WTC11 (cell line): ENCODE results near the gene HOMER2. TPM values are rescaled to one million over a fixed set of nuclear protein-coding genes. Genes with fewer than 3 reads are reported as not detected.

Source experiments
- ATAC-seq: fragments of 200-7000 bp; cut with Tn5 transposase; 2 replicates; pipeline ENCODE4 v1.10.0; 2021; ENCODE audit warnings: mild to moderate bottlenecking, moderate library complexity
- CTCF ChIA-PET: fragments of 300-600 bp; sonication (Branson Sonifier 250); formaldehyde crosslinking; loops from one replicate; lab custom pipeline; 2021; ENCODE audit warnings: antibody characterized with exemption; lab: Charles Lee
- POLR2A ChIA-PET: fragments of 350-600 bp; sonication (Branson Sonifier 250); formaldehyde crosslinking; loops from one replicate; lab custom pipeline; 2021; ENCODE audit warnings: antibody characterized with exemption; lab: Charles Lee
- DNase-seq: peaks from one replicate; pipeline ENCODE4 v3.0.0; 2021; ENCODE audit warnings: low spot score
- H3K27ac Mint-ChIP-seq: 2 replicates; pipeline ENCODE4 v1.8.0; 2021; ENCODE audit warnings: mixed read lengths
- H3K27me3 Mint-ChIP-seq: 2 replicates; pipeline ENCODE4 v1.8.0; 2021; ENCODE audit warnings: low read depth, mild to moderate bottlenecking, moderate library complexity, mixed read lengths
- H3K36me3 Mint-ChIP-seq: 2 replicates; pipeline ENCODE4 v1.8.0; 2021; ENCODE audit warnings: mixed read lengths
- H3K4me1 Mint-ChIP-seq: 2 replicates; pipeline ENCODE4 v1.8.0; 2022; ENCODE audit warnings: mixed read lengths
- H3K4me3 Mint-ChIP-seq: 2 replicates; pipeline ENCODE4 v1.8.0; 2021; ENCODE audit warnings: mild to moderate bottlenecking, moderate library complexity, mixed read lengths
- H3K9me3 Mint-ChIP-seq: 2 replicates; pipeline ENCODE4 v1.8.0; 2021; ENCODE audit warnings: mixed read lengths
- CREB1 ChIP-seq: sonication (generic); formaldehyde crosslinking; IDR thresholded peaks from 2 replicates; pipeline ENCODE4 v1.8.0; 2023; ENCODE audit warnings: mild to moderate bottlenecking, missing genetic modification reagents
- ELF4 ChIP-seq: sonication (generic); formaldehyde crosslinking; IDR thresholded peaks from 2 replicates; pipeline ENCODE4 v1.8.1; 2022; ENCODE audit warnings: low read depth, mild to moderate bottlenecking, moderate library complexity, missing genetic modification reagents
- ESRRA ChIP-seq: sonication (generic); formaldehyde crosslinking; IDR thresholded peaks from 2 replicates; pipeline ENCODE4 v1.8.1; 2022; ENCODE audit warnings: mild to moderate bottlenecking, missing genetic modification reagents, borderline replicate concordance
- GABPB1 ChIP-seq: sonication (generic); formaldehyde crosslinking; IDR thresholded peaks from 2 replicates; pipeline ENCODE4 v1.8.1; 2023; ENCODE audit warnings: mild to moderate bottlenecking, missing genetic modification reagents
- IRF2 ChIP-seq: sonication (generic); formaldehyde crosslinking; IDR thresholded peaks from 2 replicates; pipeline ENCODE4 v1.8.0; 2022; ENCODE audit warnings: low read depth, missing genetic modification reagents, borderline replicate concordance
- KAT7 ChIP-seq: sonication (generic); formaldehyde crosslinking; IDR thresholded peaks from 2 replicates; pipeline ENCODE4 v1.8.1; 2023; ENCODE audit warnings: missing genetic modification reagents, mild to moderate bottlenecking, borderline replicate concordance
- MXD4 ChIP-seq: fragments of 250-450 bp; sonication (Bioruptor Pico); IDR thresholded peaks from 2 replicates; pipeline ENCODE4 v1.8.0; 2021; ENCODE audit warnings: mild to moderate bottlenecking, moderate library complexity, borderline replicate concordance
- NFE2L1 ChIP-seq: sonication (generic); formaldehyde crosslinking; IDR thresholded peaks from 2 replicates; pipeline ENCODE4 v1.8.1; 2023; ENCODE audit warnings: missing genetic modification reagents
- RORB ChIP-seq: fragments of 250-450 bp; sonication (Bioruptor Pico); IDR thresholded peaks from 2 replicates; pipeline ENCODE4 v1.9.0; 2021; ENCODE audit warnings: mild to moderate bottlenecking
- SMAD3 ChIP-seq: sonication (generic); formaldehyde crosslinking; IDR thresholded peaks from 2 replicates; pipeline ENCODE4 v1.8.0; 2022; ENCODE audit warnings: missing genetic modification reagents, mild to moderate bottlenecking, borderline replicate concordance
- TEAD1 ChIP-seq: sonication (generic); formaldehyde crosslinking; IDR thresholded peaks from 2 replicates; pipeline ENCODE4 v1.8.0; 2022; ENCODE audit warnings: mild to moderate bottlenecking, missing genetic modification reagents
- USF2 ChIP-seq: sonication (generic); formaldehyde crosslinking; IDR thresholded peaks from 2 replicates; pipeline ENCODE4 v1.8.1; 2023; ENCODE audit warnings: mild to moderate bottlenecking, missing genetic modification reagents, moderate library complexity
- ZBTB21 ChIP-seq: sonication (generic); formaldehyde crosslinking; IDR thresholded peaks from 2 replicates; pipeline ENCODE4 v1.8.1; 2023; ENCODE audit warnings: mild to moderate bottlenecking, missing genetic modification reagents, borderline replicate concordance
- ZBTB43 ChIP-seq: sonication (generic); formaldehyde crosslinking; IDR thresholded peaks from 2 replicates; pipeline ENCODE4 v1.8.1; 2023; ENCODE audit warnings: mild to moderate bottlenecking, missing genetic modification reagents
- ZNF263 ChIP-seq: sonication (generic); formaldehyde crosslinking; IDR thresholded peaks from 2 replicates; pipeline ENCODE4 v1.8.1; 2022; ENCODE audit warnings: low read depth, mild to moderate bottlenecking, moderate library complexity, missing genetic modification reagents
- ZNF317 ChIP-seq: sonication (generic); formaldehyde crosslinking; IDR thresholded peaks from 2 replicates; pipeline ENCODE4 v1.8.1; 2023; ENCODE audit warnings: low read depth, mild to moderate bottlenecking, moderate library complexity, missing genetic modification reagents, borderline replicate concordance
- ZNF532 ChIP-seq: fragments of 250-450 bp; sonication (Bioruptor Pico); IDR thresholded peaks from 2 replicates; pipeline ENCODE4 v1.9.0; 2021; ENCODE audit warnings: mild to moderate bottlenecking, borderline replicate concordance
- total RNA-seq: library from RNA; stranded (reverse); gene quantifications from 3 replicates; pipeline ENCODE4 v1.2.3, GENCODE V29; 2021
- TF ChIP-seq, protein P1 (sequence below): fragments of 250-450 bp; sonication (Bioruptor Pico); IDR thresholded peaks from 2 replicates; pipeline ENCODE4 v1.9.0; 2021; ENCODE audit warnings: mild to moderate bottlenecking

The HOMER2 gene
- total RNA-seq, 1 experiment from 2014 or later, result 17.4 TPM

DNA sequence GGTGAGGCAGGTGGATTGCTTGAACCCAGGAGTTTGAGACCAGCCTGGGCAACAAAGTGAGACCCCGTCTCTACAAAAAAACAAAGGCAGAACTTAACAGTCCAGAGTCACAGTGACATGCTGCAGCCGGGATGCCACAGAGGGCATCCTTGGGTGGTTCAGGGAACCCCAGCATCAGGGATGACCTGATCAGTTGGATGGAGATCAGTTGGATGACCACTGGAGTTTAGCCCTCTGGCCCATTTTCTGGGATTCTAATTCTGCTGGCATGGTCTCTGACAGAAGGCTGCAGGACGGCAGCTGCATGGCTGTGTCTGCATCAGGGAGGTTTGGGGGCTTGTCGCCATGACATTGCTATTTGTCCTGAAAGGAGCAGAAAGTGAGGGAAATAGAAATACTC, 123.3 kb downstream of the HOMER2 start:
- Mint-ChIP-seq H3K27ac (no peak overlapping the region), H3K36me3 (peaks cover 38% of the 10 kb centered on the region), H3K9me3 (no peaks in the 10 kb centered on the region), H3K27me3 (no peaks in the 10 kb centered on the region), H3K4me1 (no peaks in the 10 kb centered on the region), H3K4me3 (no peak overlapping the region)
- no peak for DNase-seq
- TF ChIP-seq IRF2 (CRISPR knock-in tag) (no peak), RORB (CRISPR knock-in tag) (no peak), MXD4 (CRISPR knock-in tag) (no peak), ESRRA (CRISPR knock-in tag) (no peak)
- ChIA-PET POLR2A (no interaction called here), CTCF (no interaction called here)
- no peak for ATAC-seq

DNA sequence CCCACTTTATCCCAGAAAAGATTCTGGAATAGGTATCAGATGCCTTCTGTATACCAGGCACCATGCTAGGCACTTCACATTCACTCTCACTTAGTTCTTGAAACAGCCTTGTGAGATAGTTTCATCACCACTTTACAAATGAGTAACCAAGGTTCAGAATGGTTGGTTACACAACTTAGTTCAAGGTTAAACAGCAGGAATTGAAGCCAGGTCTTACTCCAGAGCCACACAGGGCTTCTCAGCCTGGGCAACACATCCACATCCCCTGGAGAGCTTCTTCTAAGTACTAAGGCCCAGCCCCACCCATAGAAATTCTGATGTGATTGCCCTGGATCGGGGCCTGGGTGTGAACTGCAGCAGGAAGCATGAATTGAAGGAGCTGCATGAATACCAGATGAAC, 124.4 kb downstream of the HOMER2 start:
- DNase-seq, result no peak
- ChIA-PET POLR2A (interaction anchor here (0.5 kb wide), 1 partner anchor 65 kb away, joined by 3 read pairs; no protein-coding TSS in a partner anchor), CTCF (no interaction called here)
- H3K27me3 Mint-ChIP-seq, result no peaks in the 10 kb centered on the region
- H3K9me3 Mint-ChIP-seq, result no peaks in the 10 kb centered on the region
- peaks cover 30% of the 10 kb centered on the region for H3K36me3 Mint-ChIP-seq
- no peak overlapping the region for H3K4me3 Mint-ChIP-seq
- no peak for ATAC-seq
- H3K27ac Mint-ChIP-seq, result no peak overlapping the region
- H3K4me1 Mint-ChIP-seq, result no peaks in the 10 kb centered on the region
- no peak for TF ChIP-seq ZNF532
- peak; percentile 82 for TF ChIP-seq GABPB1

GRCh38 chr15:82823049-82823448, 129.5 kb downstream of the HOMER2 start:
- Mint-ChIP-seq H3K4me3 (no peak overlapping the region), H3K27ac (no peak overlapping the region), H3K4me1 (no peaks in the 10 kb centered on the region), H3K9me3 (peaks cover 8% of the 10 kb centered on the region), H3K36me3 (peaks cover 43% of the 10 kb centered on the region), H3K27me3 (no peaks in the 10 kb centered on the region)
- ATAC-seq (no peak), DNase-seq (no peak)
- ChIA-PET CTCF (no interaction called here), POLR2A (no interaction called here)
- TF ChIP-seq ZNF532 (no peak), NFE2L1 (CRISPR knock-in tag) (no peak), ZNF263 (CRISPR knock-in tag) (no peak), KAT7 (CRISPR knock-in tag) (no peak), ELF4 (CRISPR knock-in tag) (no peak), TEAD1 (no peak), SMAD3 (CRISPR knock-in tag) (no peak), CREB1 (no peak), ZNF317 (CRISPR knock-in tag) (no peak), ZBTB21 (CRISPR knock-in tag) (no peak), MXD4 (CRISPR knock-in tag) (no peak), ZBTB43 (CRISPR knock-in tag) (no peak), USF2 (no peak)
- TF ChIP-seq, protein P1, sequence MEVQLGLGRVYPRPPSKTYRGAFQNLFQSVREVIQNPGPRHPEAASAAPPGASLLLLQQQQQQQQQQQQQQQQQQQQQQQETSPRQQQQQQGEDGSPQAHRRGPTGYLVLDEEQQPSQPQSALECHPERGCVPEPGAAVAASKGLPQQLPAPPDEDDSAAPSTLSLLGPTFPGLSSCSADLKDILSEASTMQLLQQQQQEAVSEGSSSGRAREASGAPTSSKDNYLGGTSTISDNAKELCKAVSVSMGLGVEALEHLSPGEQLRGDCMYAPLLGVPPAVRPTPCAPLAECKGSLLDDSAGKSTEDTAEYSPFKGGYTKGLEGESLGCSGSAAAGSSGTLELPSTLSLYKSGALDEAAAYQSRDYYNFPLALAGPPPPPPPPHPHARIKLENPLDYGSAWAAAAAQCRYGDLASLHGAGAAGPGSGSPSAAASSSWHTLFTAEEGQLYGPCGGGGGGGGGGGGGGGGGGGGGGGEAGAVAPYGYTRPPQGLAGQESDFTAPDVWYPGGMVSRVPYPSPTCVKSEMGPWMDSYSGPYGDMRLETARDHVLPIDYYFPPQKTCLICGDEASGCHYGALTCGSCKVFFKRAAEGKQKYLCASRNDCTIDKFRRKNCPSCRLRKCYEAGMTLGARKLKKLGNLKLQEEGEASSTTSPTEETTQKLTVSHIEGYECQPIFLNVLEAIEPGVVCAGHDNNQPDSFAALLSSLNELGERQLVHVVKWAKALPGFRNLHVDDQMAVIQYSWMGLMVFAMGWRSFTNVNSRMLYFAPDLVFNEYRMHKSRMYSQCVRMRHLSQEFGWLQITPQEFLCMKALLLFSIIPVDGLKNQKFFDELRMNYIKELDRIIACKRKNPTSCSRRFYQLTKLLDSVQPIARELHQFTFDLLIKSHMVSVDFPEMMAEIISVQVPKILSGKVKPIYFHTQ (CRISPR knock-in tag), result no peak
